DMS 273 (cell line): ENCODE data around the gene SLC25A39.
A peak's percentile ranks its signal among the peaks of the same experiment; 100 is the strongest.

Experiments used
- DNase-seq: peaks from one replicate; lab custom pipeline; 2025; ENCODE audit not compliant: unreplicated experiment; lab: John Stamatoyannopoulos, UW

The SLC25A39 gene

DNA sequence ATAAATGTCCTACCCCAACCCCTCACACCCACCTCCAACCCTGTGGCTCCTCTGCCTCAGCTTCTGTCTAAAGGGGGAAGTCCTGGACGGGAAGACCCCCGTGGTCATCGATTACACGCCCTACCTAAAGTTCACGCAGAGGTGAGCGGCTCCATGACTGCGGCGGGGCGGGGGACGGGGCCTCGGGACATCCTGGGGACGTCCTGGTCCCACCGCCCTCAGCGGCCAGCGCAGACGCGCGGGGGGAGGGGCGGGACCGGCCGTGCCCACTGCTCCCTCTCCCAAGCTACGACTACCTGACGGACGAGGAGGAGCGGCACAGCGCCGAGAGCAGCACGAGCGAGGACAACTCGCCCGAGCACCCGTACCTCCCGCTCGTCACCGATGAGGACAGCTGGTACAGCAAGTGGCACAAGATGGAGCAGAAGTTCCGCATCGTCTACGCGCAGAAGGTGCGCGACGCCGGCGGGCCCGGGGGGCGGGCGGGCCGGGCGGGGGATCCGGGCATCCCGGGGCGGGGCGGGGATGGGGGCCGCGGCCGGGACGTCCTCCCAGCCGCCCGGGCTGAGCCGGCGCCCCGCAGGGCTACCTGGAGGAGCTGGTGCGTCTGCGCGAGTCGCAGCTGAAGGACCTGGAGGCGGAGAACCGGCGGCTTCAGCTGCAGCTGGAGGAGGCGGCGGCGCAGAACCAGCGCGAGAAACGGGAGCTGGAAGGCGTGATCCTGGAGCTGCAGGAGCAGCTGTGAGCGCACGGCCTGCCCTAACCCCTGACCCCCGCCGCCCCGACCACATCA, 9.6 kb downstream of the SLC25A39 start:
- peak; percentile 63 for DNase-seq

- DNase-seq = peak; percentile 32
Measured at GRCh38 chr17:44314524-44314868, 10.1 kb downstream of the SLC25A39 start.

DNA sequence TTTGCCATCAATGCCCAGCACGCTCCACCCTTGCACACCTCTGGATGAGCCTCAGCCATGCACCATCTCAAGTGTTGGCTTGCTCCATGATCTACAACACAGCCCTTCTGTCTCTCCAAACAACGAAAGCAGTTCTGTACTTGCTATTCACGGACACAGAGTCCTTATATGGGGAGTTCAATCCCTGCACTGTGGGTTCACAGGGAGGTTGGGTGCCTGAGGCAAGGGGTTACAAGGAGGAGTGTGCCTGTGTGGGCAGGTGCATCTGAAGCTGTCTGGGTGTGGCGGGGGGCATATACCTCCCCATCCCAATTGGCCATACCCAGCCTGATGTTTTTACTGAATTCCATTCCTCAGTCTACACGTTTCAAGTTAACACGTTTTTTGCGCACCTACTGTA, 10.6 kb downstream of the SLC25A39 start:
- DNase-seq = no peak

GRCh38 chr17:44312396-44313104, 12.1 kb downstream of the SLC25A39 start:
- no peak for DNase-seq

DNA sequence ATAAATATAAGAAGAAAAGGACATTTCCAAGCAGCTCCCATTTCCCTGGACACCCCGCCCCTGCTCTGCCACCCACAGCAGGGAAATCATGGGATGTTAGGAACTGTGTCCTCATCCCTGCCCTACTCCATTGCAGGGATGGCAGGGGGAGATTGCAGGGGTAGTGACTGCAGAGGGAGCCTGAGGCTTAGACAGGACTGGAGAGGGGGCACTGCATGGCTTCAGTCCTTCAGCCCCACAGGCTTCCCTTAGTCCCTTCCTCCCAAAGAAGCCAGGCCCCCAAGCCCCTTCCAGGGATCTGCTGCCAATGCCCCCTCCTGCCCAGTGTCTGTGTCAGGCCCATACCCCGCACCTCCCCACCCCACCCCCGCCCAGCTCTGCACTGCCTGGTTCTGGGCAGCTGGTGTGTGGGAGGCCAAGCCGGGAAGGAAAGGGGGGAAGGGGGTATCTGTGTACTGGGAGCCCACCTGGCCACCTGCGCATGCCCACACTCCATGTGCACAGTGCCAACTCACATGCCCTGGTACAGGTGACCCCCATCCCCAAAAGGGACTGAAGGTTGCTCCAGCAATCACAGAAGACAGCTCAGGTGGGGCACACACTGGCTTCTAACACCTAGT, 13.0 kb downstream of the SLC25A39 start:
- peak; percentile 47 for DNase-seq

DNA sequence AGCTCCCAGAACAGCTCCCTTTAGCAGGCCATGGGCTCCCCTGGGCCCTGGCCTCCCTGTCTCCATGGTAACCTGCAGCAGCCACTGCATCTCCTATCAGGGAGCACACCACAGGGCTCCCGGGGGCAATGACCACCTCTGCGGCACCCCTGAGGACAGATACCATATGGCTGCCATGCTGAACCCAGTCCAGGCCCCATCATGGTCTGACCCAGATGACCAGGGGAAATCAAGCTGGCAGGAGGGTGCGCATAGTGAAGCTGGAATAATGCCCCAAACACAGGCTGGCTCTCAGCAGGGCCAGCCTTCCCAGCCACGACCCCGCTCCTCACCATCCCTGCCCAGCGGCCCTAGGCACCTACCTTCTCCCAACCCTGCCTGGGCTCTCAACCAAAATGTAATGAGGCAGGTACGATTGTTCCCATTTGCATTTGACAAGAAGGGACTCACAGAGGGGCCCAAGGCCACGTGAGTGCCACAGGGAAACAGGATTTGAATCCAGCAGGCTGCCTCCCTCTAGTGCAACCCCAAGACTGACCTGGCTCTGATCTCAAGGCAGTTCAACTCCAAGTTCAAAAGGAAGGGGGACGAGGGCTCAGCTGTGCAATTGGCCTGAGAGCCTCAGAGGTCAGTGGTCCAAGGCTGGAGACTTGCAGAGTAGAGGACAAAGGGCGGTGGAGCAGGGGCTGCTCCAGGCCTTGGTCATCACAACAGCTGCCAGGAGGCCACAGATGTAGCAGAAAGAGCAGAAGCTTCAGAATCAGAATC, 13.8 kb downstream of the SLC25A39 start:
- DNase-seq = peak; percentile 37

DNA sequence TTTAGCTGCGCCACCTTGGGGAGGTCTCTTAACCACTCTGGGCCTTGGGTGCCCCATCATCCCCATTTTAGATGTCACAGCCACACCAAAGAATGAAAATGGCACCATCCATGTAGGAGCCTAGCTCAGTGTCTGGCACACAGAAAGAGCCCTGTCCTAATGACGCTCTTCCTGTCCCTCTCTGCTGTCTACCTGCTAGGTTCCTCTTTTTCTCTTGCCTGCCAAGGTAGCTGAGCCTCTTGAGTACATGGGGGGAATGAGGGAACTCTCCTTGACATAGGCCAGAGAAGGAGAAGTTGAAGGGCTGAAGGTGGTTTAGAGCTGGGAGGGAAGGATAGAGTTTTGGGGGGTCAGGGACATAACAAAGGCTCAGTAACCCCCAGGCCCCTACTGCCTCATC, 14.4 kb downstream of the SLC25A39 start:
- no peak for DNase-seq

GRCh38 chr17:44309472-44309871, 15.2 kb downstream of the SLC25A39 start:
- DNase-seq = peak; percentile 27

DNA sequence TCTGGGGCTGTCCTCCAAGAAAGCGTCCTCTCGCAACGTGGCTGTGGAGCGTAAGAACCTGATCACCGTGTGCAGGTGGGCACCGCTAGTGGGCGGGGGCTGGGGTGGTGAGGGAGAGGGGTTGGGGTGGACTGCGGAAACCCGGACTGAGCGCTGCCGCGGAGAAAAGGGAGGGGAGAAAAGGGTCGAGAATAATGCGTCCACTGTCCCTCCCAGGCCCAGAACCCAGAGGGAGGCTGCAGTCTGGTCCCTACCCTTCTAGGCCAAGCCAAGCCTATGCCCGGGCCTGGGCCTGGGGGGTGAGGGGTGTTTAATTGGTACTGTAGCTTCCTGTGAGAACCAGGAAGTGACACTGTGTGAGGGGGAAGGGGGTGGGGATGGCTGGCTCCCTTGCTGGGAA, 15.8 kb downstream of the SLC25A39 start:
- DNase-seq = peak; percentile 39

GRCh38 chr17:44308320-44308818, 16.3 kb downstream of the SLC25A39 start, which contains the start of gene RUNDC3A:
TSS of gene RUNDC3A (plus strand) at chr17:44308601. CDS start at chr17:44308833, 232 bp downstream.
- DNase-seq = peak; percentile 97

DNA sequence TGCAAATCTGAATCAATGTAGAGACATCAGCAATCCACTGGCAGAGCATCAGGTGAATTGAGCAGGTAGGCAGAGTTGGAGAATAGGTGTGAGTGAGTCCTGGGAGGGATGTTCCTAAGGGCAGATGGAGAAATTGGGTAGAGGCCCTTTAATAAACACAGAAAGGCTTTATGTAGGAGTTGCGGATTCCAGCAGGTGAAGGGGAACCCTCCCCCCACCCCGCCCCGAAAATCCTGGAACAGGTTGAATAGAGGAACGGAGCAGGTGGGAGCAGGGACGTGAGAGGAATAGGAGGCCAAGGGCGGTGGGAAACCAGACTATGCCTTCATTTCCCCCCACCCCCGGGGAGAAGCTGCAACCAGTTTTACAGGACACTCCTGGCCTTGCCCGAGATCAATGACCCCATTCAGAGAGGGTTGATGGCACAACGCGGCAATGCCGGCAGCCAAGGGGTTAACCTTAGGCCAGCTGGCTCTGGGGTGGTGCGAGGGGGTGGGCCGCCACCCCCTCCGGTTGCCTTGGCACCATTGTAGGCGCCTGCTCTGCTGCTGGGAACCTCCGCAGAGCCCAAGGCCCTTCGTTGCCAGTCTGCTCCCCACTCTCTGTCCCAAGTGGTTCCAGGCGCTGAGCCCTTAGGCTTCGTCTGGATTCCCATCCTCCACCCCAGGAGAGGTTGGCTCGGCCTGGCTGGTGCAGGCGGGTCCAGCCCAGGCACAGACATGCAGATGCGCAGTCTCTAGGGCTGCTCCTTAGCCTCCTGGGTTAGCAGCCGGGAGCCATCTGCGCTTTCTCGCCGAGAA, 17.0 kb downstream of the SLC25A39 start:
- DNase-seq = peak; percentile 96

- no peak for DNase-seq
Measured at GRCh38 chr17:44304651-44305050, 20.0 kb downstream of the SLC25A39 start.

GRCh38 chr17:44297975-44298374, 26.6 kb downstream of the SLC25A39 start:
- no peak for DNase-seq

DNA sequence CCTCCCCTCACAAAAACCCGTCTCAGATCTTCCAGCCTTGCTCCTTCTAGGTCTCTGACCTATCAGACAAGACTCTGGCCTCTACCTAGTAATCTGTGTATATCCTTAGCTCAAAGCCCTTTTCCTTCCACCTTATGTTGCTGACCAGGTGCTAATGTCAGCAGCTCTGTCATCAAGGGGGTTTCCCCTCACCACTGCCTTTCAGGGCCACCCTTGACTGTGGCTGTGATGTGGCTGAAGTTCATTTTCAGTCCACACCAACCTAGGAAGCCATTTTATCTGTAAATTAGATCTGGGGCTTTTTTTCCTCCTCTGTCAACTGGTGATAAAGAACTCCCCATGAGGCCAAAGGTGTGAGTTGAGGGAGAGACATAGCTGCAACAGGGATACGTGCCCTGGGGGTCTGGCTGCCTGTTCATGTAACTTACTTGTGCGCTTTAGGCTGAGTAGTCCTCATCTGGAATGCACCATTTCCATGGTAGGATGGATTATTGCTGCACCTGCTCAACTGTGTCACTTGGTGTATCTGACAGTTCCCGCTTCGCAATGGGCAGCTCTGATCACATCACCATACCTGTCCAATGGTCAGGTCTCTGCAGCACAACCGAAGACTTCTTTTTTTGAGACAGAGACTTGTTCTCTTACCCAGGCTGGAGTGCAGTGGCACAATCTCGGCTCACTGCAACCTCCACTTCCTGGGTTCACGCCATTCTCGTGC, 31.0 kb downstream of the SLC25A39 start:
- no peak for DNase-seq

DNA sequence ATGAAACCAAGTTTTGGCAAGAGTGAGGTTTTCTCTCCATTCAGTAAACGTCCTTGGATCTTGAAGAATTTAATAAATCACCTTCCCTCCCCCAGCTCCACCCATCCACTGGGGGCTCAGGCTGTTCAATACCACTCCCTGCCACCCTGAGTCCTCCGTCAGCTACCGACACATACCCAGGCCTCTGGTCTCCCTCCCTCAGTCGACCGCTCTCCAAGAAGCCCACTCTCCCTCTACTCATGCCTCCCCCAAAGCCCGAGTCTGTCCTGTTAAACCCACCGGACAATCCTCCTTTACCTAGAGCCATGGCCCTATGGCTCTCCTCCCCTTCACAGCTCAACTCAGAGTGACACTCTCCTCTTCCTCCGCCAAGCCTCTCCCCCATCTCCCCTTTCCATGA, 37.0 kb downstream of the SLC25A39 start:
- DNase-seq = no peak

DNA sequence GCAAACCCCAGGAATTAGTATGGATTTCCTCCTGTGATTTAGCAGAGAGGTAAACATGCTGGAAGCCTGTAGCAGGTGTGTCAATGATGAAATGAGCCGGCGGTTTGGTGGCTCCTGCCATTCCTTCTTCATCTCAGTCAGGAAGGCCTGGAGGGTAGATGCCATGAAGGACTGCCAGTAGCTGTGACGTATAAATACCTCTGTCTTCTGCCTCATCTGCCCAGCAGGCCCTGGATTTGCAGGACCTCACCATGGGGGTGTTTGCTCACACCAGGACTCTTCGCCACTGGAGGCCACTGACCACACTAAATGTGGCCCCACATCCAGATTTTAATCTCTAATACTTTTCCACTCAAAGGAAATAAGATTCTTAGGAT, 40.6 kb downstream of the SLC25A39 start:
- no peak for DNase-seq

- no peak for DNase-seq
Measured at GRCh38 chr17:44283344-44284023, 41.1 kb downstream of the SLC25A39 start.

- DNase-seq = no peak
Measured at GRCh38 chr17:44282264-44282663, 42.4 kb downstream of the SLC25A39 start.

DNA sequence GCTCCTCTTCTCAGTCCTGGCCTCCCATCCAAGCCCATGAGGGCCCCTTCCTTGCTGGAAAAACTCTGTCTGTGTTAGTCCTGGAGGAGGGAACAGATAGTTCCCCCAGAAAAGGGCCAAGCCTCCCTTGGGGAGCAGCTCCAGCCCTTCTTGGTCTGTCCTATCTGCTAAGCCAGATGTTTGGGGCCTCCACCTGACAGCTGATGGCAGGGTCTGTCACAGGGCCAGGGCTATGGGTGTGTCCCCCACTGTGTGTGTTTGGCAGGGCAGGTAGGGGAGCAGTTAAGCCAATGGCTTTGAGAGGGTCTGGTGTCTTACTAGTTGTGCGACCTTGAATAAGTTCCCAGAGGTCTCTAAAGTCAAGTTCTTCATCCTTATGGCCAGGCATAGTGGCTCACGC, 43.1 kb downstream of the SLC25A39 start:
- DNase-seq = no peak
